NOMO-1 treated with DMSO at 0.1 percent for 48 hours (cell line): ENCODE results near the gene KIRREL3.
"Not testable (repeated sequence)": the region's sequence is repeated elsewhere in the genome, so short reads cannot be mapped to it uniquely, and the experiment has no call there.

Experiments used
- DNase-seq: peaks from one replicate; lab custom pipeline; 2025; ENCODE audit not compliant: unreplicated experiment; lab: John Stamatoyannopoulos, UW

KIRREL3 gene

DNA sequence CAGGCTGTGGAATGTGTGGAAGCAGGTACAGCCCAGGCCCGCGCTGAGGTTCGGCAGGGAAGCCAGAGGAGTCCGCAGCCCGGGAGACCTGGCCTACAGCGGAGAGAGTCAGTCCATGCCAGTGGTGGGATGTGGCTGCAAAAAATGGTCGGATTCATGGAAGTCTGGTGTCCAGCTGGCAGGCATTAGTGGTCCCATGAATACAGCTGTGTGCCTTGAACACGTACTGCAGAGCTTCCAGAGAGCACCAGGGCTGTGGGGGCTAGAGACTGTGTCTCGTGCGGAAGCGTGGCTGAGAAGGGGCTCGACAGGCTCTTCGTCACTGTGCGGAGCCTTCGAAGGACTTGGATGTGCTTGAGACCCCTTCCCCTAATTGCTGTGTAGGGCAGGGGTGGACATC is 604.3 kb downstream of the KIRREL3 start:
- not testable (repeated sequence) for DNase-seq

DNA sequence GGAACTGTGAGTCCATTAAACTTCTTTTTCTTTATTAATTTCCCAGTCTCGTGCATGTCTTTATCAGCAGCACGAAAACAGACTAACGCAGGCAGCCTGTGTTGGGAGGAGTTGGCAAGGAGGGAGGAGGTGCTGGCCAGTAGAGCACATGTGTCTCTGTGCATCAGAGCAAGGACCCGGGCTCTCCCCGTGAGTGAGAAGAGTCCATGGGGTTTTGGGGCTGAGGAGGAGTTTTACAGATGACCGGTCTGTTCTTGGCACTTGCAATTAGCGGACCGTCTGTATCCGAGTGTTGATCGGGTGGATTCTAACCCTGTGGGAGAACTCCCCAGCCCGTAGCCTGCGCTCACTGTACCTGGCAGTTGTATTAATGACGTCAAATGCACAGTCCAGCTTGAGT is 604.8 kb downstream of the KIRREL3 start:
- DNase-seq: not testable (repeated sequence)

DNA sequence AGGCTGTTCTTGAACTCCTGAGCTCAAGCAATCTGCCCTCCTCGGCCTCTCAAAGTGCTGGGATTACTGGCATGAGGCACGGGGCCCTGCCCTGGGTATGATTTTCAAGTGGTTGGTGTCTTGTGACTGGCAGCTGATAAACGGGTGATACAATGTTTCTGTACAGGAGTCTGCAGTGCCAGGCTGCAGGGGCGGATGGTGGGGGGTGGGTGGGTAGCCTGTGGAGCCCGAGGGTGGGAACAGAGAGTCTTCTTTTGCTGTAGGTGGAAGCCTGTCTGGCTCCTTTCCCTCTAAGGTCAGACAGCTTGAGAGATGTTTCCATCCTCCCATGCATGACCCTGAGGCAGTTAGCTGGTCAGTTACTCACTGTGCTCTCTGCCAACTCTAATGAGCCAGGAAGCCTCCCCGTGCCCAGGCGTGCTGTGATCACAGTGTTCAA is 605.9 kb downstream of the KIRREL3 start:
- not testable (repeated sequence) for DNase-seq

DNA sequence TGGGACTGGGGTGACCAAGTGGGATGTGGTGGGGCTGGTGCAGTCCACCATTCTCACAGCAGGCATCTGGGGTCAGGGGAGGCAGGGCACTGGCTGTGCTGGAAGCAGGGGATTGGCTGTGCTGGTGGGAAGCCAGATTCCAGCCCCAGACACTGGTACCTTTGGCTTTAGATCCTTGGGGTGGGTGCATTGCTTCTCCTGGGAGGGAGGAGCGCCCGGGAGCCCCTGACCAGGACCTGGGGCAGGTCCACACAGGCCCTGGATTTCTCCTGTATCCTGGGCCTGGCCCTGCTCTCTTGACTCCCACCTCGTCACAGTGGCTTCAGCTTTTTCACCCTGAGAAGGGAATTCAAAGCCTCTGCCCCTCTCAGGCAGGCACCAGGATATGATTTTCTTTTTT is 606.5 kb downstream of the KIRREL3 start:
- DNase-seq: no peak

DNA sequence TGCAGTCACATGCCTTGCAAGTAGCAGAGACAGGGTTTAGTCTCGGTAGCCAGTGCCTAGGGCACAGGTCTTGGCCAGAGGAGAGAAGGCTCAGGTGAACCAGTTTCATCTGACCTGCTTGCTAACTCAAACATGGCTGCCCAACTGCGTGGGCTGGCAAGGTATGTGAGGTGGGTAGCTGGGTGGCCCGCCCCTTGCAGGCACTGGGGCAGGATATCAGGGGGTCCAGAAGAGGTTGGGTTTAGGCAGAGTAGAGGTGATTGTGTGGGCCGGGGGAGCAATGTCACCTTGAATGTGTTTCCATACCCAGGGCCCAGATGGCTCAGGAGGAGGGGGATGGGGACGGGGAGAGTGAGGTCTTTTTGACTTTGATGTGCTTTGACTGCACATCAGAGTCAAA is 607.4 kb downstream of the KIRREL3 start:
- no peak for DNase-seq

DNA sequence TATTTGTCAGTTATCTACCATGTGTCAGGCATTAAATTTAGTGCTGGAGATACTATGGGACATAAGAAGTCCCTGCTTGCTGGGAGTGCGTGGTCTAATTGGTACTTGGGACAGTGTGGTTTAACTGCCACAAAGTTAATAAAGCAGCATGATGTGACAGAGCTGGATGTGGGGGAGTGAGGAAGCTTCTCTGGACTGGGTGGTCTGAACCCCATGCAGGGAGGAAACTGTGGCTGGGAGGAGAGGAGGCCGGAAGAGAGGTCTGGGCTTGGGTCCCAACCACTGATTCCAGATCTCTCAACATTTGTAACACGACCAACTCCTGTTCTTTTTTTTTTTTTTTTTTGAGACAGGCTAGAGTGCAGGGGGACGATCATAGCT is 607.9 kb downstream of the KIRREL3 start:
- DNase-seq: peak; percentile 14

DNA sequence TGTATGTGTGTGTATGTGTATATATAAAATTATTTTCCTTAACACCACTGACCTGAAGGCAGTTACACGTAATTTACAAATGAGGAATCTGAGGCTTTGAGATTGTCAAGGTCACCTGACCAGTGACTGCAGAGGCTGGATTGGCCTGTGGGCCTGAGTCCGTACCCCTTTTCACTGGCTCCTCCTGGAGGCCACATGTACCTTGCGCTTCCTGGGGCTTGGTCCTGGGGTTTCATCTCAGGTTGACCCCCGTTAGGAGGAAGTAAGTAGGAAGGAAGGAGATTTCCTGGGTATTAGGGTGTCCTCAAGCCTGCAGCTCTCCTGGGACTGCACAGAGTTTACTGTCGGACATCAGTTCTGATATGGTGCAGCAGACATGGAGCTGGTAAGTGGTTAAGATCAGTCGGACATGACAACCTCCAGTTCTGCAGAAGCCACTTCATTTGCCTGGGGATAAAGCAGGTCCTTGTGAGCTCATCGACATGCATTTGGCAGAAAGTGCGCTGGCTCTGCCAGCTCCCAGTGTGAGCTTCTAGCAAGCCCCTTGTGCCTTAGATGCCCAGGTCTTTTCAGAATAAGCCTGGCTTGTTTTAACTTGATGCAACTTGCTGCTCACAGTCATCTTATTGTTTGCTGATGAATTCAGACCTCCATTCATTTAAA is 608.5 kb downstream of the KIRREL3 start:
- peak; percentile 56 for DNase-seq

DNA sequence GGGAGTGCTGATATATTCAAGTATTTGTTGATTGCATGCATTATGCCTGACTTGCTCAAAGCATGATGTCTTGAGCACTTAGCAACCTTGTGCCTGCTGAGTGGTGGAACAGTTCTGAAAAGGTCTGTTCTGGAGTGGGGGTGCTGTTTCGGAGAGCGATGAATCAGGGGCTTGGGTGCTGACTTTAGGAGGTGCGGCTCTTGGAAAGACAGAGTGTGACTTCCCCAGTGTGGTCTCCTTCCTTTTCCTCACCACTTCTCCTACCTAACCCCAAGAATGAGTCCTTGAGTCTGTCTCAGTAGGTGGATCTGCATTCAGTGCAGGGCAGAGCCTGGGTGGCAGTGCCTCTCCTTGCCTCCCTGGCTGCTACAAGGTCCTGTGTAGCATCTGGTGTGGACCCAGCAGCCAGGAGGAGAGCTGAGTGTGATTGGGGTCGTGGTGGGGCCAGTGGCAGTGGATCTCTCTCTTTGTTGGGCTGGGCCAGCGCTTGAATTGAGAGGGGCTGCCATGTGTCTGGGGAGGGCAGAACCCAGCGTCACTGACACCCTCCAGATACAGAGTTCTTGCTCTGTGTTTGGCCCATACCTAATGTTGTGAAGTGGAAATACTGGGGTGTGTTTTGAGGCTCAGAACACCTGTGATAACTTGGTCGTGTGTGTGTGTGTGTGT is 609.1 kb downstream of the KIRREL3 start:
- DNase-seq: peak; percentile 6

DNA sequence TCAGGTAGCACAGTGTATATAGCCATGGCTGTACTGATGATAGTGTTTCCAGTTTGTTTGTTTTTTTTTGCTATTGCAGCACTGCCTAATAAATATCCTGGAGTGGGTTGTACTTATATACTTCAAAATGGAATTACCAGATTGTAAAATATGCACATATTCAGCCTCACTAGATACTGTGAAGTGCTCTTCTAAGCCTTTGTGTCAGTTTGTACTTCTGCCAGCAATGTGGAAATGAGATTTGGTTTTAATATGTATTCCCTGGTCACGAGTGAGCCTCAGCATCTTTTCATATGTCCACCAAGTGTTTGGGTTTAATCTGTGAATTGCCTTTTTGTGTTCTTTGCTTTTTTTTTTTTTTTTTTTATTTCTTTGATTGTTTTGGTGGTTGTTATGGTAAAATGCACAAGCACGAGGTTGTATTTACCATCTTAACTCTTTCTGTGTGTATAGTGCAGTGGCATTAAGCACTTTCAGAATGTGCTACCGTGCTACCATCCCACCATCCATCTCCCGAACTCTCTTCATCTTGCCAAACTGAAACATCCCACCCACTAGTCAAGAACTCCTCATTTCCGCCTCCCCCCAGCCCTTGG is 610.2 kb downstream of the KIRREL3 start:
- DNase-seq: no peak

DNA sequence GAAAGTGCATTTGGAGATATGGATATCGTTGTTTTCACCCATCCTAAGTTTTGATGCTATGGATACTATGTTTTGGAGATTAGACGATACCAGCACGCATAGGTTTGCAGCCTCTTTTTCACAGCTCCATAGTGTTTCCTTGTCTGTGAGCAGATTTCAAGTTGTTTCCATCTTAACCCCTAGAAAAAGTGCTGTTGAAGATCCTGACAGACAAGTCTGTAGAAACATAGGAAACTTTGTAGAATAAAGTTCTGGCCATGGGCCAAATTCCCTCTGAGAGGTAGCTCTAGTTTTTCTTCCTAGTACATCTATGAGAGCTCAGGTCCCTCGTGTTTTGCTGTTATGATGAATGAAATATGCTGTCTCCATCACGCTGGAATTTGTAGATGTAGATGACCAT is 612.7 kb downstream of the KIRREL3 start:
- no peak for DNase-seq

DNA sequence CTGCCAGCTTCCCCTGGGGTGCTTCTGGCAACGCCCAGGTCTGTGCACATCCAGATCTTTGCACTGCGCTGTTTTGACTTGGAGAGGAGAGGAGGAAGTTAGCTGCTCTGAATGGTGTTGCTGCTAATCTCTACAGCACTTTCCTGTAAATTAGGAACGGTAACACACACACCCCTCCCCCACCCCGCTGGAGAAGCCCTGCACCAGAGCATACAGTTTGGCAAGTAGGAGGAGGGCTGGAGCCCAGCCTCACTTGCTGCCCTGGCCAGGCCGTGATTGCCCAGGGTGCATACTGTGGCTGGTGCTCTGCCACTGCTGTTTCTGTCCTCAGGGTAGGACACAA is 613.9 kb downstream of the KIRREL3 start:
- peak; percentile 79 for DNase-seq

DNA sequence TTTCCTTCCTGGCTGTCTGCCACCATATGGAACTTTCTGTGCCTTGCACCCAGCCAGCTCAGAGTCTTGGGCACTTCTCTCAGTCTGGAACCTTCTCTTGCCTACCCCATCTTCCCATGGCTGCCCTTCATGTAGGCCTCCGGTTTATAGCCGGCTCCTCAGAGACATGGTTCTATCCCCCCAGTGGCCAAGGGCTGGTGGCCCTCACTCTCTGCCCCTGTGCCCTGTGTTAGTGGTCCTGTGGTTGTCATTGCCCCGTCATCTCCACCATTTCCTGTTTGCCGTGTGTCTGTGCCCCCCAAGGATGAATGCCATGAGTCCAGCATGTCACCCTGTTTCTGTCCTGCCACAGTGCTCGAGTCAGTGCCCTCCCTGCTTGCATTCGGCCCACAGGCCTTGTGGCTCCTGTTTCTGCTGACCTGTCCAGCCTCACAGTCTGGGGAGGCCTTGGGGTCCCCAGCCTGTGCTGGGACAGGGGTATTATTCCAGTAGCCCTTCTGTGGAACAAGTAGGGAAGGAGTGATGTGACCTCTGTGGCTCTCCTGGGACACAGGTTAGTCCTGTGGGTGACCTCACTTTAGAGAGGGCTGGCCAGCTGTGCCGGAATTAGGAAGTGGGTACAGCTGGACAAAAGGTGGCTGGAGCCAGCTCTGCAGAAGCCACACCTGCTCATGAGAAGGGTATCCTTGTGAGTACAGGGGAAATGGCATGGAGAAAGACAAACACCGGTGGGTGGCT is 614.4 kb downstream of the KIRREL3 start:
- DNase-seq: no peak

DNA sequence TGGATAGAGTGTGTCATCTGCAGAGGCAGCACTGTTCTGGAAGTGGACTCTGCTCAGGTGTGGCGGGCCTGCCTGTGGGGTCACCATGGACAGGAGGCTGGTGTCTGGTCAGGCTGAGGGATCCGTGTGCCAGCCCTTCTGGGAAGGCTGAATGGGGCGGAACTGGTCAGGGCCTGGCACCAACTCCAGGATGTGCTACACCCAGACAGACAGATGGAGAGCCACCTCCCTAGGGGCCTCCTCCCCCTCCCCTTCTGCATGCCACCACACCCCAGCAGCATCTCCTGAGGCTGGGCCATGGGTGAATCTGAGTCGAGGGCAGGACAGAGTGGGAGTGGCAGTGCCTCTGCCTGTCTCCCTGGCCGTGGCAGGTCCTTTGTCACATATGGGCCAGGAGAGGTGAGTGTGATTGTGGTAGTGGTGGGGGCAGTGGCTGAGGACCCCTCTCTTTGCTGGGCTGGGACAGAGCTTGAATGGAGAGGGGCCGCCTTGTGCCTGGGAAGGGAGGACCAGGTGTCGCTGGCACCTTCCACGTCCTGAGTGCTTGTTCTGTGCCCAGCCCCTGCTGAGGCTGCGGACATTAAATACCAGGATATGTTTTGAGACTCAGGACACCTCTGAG is 616.0 kb downstream of the KIRREL3 start:
- no peak for DNase-seq

DNA sequence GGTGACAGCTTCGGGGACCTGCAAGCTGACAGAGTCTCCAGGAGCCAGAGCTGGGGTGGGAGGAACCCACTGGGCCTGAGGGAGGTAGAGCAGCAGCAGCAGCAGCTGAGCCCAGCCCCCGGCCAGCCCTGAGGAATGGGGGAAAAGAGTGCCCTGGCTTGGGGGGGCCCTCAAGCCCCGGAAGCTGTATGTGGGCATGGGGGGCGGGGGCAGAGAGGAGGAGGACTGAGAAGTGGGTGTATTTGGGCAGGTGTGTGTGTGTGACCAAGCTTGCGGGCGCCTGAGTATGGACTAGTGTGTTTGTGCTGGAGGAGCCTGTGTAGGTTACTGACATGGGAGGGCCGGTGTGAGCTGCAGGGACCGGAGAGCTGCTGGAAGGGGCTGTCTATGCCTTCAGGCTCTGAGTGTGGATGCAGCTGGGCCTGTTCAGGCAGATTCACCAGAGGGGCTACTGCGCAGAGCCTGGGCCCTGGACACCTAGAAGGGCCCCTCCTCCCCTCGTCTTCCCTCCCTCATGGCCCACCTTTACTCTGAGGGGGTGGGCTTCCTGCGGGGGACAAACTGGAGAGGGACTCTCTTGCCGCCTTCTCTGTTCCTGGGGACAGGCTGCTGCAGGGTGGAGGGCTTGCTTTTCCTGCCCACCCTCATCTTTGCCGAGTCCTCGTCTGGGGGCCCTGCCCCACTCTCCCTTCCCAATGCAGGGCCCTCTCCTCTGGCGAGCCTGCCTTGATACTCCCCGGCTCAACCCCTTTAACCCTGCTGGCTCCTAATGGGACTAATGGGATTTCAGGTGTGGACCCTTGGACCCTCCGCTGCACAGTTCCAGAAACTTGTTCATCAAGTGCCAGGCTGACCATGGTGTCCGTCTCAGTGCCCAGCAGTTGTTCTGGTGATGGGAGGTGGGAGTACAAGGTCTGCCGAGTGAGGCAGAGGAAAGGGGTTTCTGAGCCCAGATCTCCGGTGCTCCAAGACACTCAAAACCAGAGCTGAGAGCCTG is 616.9 kb downstream of the KIRREL3 start:
- no peak for DNase-seq

DNA sequence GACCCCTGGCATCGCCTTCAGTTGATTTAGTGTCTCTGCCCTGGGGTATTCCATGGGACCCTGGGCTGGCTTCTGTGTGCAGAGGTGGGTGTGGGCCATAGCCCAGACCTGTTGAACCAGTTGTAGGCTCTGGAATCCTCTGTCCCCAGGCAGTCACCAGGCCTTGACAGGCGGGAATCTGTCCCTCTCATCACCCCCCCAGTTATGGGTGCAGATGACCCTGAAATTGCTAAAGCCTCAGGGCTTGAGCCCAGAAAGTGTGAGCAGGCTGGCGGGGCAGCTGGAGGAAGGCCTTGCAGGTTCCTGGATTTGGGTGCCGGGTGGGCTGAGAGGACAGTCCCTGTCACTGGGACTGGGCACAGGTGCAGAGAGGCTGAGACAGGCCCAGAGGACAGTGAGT is 617.9 kb downstream of the KIRREL3 start:
- DNase-seq: not testable (repeated sequence)

DNA sequence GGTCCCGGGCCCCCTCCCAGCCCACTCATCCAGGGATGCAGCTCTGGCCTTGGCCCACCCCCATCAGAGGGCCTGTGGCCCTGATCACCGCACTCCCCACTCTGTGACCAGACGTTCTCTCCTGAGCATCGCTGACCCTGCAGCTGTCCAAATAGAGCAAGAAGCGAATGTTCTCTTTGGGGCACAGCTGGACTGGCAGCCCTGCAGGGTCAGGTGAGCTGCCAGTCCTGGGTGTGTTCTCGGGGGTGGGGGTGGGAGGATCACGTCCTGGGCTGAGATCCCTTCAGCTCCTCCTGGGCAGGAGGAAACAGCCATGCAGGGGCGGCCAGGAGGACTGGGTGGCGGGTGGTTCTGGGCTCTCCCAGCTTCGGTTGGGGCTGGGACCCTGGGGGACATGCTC is 618.6 kb downstream of the KIRREL3 start:
- not testable (repeated sequence) for DNase-seq

DNA sequence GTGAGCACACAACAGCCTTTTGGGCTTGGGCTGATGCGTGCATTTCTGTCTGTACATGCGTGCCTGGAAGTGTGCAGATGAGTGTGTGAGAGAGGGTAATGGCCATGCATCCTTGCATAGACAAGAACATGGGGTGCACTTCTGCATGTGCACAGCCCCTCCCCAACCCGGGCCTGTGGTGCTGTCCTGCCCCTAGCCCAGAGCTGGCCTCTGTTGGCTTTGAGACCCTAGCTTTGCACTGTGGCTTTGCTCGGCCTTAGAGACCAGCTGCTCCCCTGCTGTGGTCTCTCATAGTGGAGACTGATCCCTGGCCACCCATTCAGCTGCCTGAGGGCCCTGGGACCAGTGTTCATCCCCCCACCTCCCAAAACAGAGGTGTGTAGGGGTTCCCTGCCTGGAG is 619.7 kb downstream of the KIRREL3 start:
- no peak for DNase-seq

DNA sequence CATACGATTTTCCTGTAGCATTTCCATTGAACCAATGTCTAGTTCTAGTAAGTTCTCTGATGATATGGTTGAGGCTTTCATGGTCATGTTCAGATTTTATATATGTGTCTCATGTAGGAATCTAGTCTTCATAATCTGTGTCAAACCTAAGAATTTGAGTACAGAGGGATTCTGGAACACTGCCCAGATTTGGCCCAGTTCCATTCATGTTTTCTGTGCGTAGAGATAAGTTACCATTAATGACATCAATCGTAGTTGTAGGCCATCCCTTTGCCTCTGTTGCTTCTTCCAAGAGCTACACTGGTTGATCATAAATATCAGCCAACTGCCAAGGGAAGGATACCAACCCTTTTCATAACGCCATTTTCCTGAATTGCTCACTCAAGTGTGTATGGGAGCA is 621.8 kb downstream of the KIRREL3 start:
- DNase-seq: no peak

DNA sequence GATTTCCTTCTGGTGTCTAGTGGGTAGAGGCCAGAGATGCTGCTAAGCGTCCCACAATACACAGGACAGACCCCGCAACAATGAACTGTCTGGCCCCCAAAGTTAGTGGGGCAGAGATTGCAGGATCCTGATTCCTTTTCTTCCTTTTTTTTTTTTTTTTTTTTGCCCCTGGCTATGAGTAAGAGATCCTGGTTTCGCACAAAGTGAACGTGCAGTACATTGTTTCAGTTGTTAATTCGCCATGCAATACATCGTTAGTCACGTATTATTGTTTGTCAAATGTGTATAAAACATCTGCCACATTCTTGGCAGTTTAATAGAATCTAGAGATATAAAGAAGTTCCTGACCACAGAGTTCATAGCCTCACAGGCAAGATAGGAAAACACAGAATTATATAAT is 624.8 kb downstream of the KIRREL3 start:
- no peak for DNase-seq
